Tibial artery (tissue), 4 donors: ENCODE data around the gene CACNA2D1.

Source experiments
- DNase-seq, 2 donors: peaks; one replicate each; pipeline ENCODE4 v3.0.0-alpha.2; 2019
- H3K27ac ChIP-seq, 2 donors: fragments of 200-600 bp; sonication (generic) in 1 of 2; 1 replicate in 1 of 2; 2 replicates in 1 of 2; pipeline ENCODE4 v1.5.1; 2018 to 2019; ENCODE audit warnings: mild to moderate bottlenecking in 1 of 2
- H3K27me3 ChIP-seq, 2 donors: fragments of 200-600 bp; sonication (generic) in 1 of 2; one replicate each; pipeline versions ENCODE4 v1.5.1 to v1.6.0; 2016 to 2019
- H3K36me3 ChIP-seq, 3 donors: fragments of 200-600 bp; sonication (generic) in 2 of 3; one replicate each; pipeline ENCODE4 v1.5.1; 2016 to 2019; ENCODE audit warnings: mild to moderate bottlenecking in 2 of 3
- H3K4me1 ChIP-seq, 4 donors: fragments of 200-600 bp; sonication (generic) in 2 of 4; 1 replicate in 3 of 4; 2 replicates in 1 of 4; pipeline ENCODE4 v1.5.1; 2016 to 2019
- H3K4me3 ChIP-seq, 2 donors: fragments of 200-600 bp; sonication (generic) in 1 of 2; 1 replicate in 1 of 2; 2 replicates in 1 of 2; pipeline ENCODE4 v1.5.1; 2018 to 2019; ENCODE audit warnings: mild to moderate bottlenecking in 2 of 2
- H3K9me3 ChIP-seq, 3 donors: fragments of 200-600 bp; sonication (generic) in 1 of 3; one replicate each; pipeline ENCODE4 v1.5.1; 2016 to 2019
- CTCF ChIP-seq, 2 experiments: fragments of 200-600 bp in 1 of 2; fragments of 450-650 bp in 1 of 2; IDR thresholded peaks; one replicate each; pipeline ENCODE4 v1.5.1; 2017 to 2019; ENCODE audit warnings: antibody characterized with exemption in 2 of 2, mild to moderate bottlenecking in 1 of 2, moderate library complexity in 1 of 2
- intact Hi-C: fragments of 100-400 bp; cut with DNase I; formaldehyde crosslinking; loops from one replicate; pipeline ENCODE4 v1.15.0; 2023; ENCODE audit warnings: low total_unique reads

Gene CACNA2D1

GRCh38 chr7:82158327-82158726 is 285.2 kb downstream of the CACNA2D1 start:
- no peak for TF ChIP-seq CTCF (IDR thresholded peaks at IDR 0.05)
- no peaks in the 10 kb centered on the region for H3K4me1 ChIP-seq
- H3K36me3 ChIP-seq: no peaks in the 10 kb centered on the region
- no peaks in the 10 kb centered on the region for H3K9me3 ChIP-seq
- intact Hi-C loops: no loop called here
- no peak overlapping the region for H3K4me3 ChIP-seq
- H3K27me3 ChIP-seq: no peaks in the 10 kb centered on the region
- H3K27ac ChIP-seq: no peak overlapping the region
- DNase-seq: no peak

GRCh38 chr7:82156893-82157292 is 286.7 kb downstream of the CACNA2D1 start:
- no peak for DNase-seq
- Histone ChIP-seq H3K4me1 (no peaks in the 10 kb centered on the region), H3K27me3 (no peaks in the 10 kb centered on the region), H3K27ac (no peak overlapping the region), H3K36me3 (no peaks in the 10 kb centered on the region), H3K9me3 (no peaks in the 10 kb centered on the region), H3K4me3 (no peak overlapping the region)
- intact Hi-C loops: no loop called here
- TF ChIP-seq CTCF (IDR thresholded peaks at IDR 0.05): no peak

- H3K4me1 ChIP-seq: no peaks in the 10 kb centered on the region
- DNase-seq: no peak
- intact Hi-C loops: no loop called here
These were observed 287.4 kb downstream of the CACNA2D1 start for GRCh38 chr7:82156168-82156567.

GRCh38 chr7:82154728-82155127 is 288.8 kb downstream of the CACNA2D1 start:
- Histone ChIP-seq H3K4me1 (no peaks in the 10 kb centered on the region), H3K36me3 (no peaks in the 10 kb centered on the region), H3K27ac (no peak overlapping the region), H3K27me3 (no peaks in the 10 kb centered on the region), H3K4me3 (no peak overlapping the region), H3K9me3 (no peaks in the 10 kb centered on the region)
- no peak for TF ChIP-seq CTCF (IDR thresholded peaks at IDR 0.05)
- DNase-seq: no peak
- intact Hi-C loops: no loop called here

More at GRCh38 chr7:82156168-82156567, 287.4 kb downstream of the CACNA2D1 start:
- H3K27me3 ChIP-seq: no peaks in the 10 kb centered on the region
- H3K4me3 ChIP-seq: no peak overlapping the region
- no peaks in the 10 kb centered on the region for H3K36me3 ChIP-seq
- no peak for TF ChIP-seq CTCF (IDR thresholded peaks at IDR 0.05)
- no peaks in the 10 kb centered on the region for H3K9me3 ChIP-seq
- H3K27ac ChIP-seq: no peak overlapping the region

- H3K4me1 ChIP-seq: no peaks in the 10 kb centered on the region
- no peak overlapping the region for H3K27ac ChIP-seq
- H3K4me3 ChIP-seq: no peak overlapping the region
- H3K36me3 ChIP-seq: no peaks in the 10 kb centered on the region
- no peak for TF ChIP-seq CTCF (IDR thresholded peaks at IDR 0.05)
- H3K9me3 ChIP-seq: no peaks in the 10 kb centered on the region
- DNase-seq: no peak
- H3K27me3 ChIP-seq: no peaks in the 10 kb centered on the region
- intact Hi-C loops: no loop called here
These were observed 289.8 kb downstream of the CACNA2D1 start for GRCh38 chr7:82153776-82154175.

GRCh38 chr7:82152858-82153257 is 290.7 kb downstream of the CACNA2D1 start:
- H3K36me3 ChIP-seq: no peaks in the 10 kb centered on the region
- no peak overlapping the region for H3K4me3 ChIP-seq
- H3K9me3 ChIP-seq: no peaks in the 10 kb centered on the region
- H3K27ac ChIP-seq: no peak overlapping the region
- intact Hi-C loops: no loop called here
- TF ChIP-seq CTCF (IDR thresholded peaks at IDR 0.05): no peak
- H3K27me3 ChIP-seq: no peaks in the 10 kb centered on the region
- no peaks in the 10 kb centered on the region for H3K4me1 ChIP-seq
- DNase-seq: no peak
